Fibroblast of skin of scalp (primary cell): Measurements from ENCODE around the gene THAP11.
"Not testable (repeated sequence)": the region's sequence is repeated elsewhere in the genome, so short reads cannot be mapped to it uniquely, and the experiment has no call there.

Source experiments
- DNase-seq: peaks from one replicate; pipeline ENCODE4 v3.0.0-alpha.2; 2013

Gene THAP11

GRCh38 chr16:67837190-67837589 lies 4.9 kb upstream of the THAP11 start:
- DNase-seq: not testable (repeated sequence)

GRCh38 chr16:67837811-67838210 lies 4.3 kb upstream of the THAP11 start:
- DNase-seq: no peak

GRCh38 chr16:67841198-67841815 lies 813 bp upstream of the THAP11 start:
- DNase-seq: no peak

- DNase-seq: peak; percentile 54
Observed at GRCh38 chr16:67842509-67843342, 606 bp downstream of the THAP11 start.

GRCh38 chr16:67843343-67843765 lies 1.2 kb downstream of the THAP11 start:
- no peak for DNase-seq

- peak; percentile 36 for DNase-seq
Observed at GRCh38 chr16:67844497-67844896, 2.4 kb downstream of the THAP11 start.

- DNase-seq: no peak
Observed at GRCh38 chr16:67845291-67846062, 3.4 kb downstream of the THAP11 start.

- DNase-seq: no peak
Observed at GRCh38 chr16:67846063-67846319, 3.9 kb downstream of the THAP11 start.

GRCh38 chr16:67846320-67847063 lies 4.4 kb downstream of the THAP11 start, which contains the start of gene NUTF2:
Gene NUTF2, plus strand, starts transcription at chr16:67846933. Its CDS starts 18,198 bp downstream, at chr16:67865131.
- peak; percentile 97 for DNase-seq

- DNase-seq: peak; percentile 57
Observed at GRCh38 chr16:67847064-67847861, 5.1 kb downstream of the THAP11 start, which contains the start of gene CENPT. Gene CENPT, minus strand, starts transcription at chr16:67847693. Its CDS starts 13,834 bp downstream, at chr16:67833859.

GRCh38 chr16:67848118-67848517 lies 6.0 kb downstream of the THAP11 start:
- no peak for DNase-seq

GRCh38 chr16:67853670-67854069 lies 11.6 kb downstream of the THAP11 start:
- DNase-seq: no peak

- DNase-seq: no peak
Observed at GRCh38 chr16:67855789-67856188, 13.7 kb downstream of the THAP11 start.

- DNase-seq: no peak
Observed at GRCh38 chr16:67856927-67857546, 14.9 kb downstream of the THAP11 start.

GRCh38 chr16:67857547-67858233 lies 15.6 kb downstream of the THAP11 start:
- peak; percentile 68 for DNase-seq

GRCh38 chr16:67858500-67858899 lies 16.4 kb downstream of the THAP11 start:
- DNase-seq: no peak

- DNase-seq: no peak
Observed at GRCh38 chr16:67860589-67861398, 18.7 kb downstream of the THAP11 start.

GRCh38 chr16:67861877-67862276 lies 19.8 kb downstream of the THAP11 start:
- no peak for DNase-seq
